Lower leg skin (tissue), 4 donors: ENCODE results near the gene CDON. TPM values are rescaled to one million over a fixed set of nuclear protein-coding genes. Genes with fewer than 3 reads are reported as not detected.

ENCODE experiments used
- DNase-seq, 2 donors: peaks; one replicate each; pipeline ENCODE4 v3.0.0-alpha.2; 2019; ENCODE audit warnings: low spot score in 2 of 2
- H3K4me3 ChIP-seq: fragments of 200-600 bp; sonication (generic); 2 replicates; pipeline ENCODE4 v1.5.1; 2017; ENCODE audit warnings: mild to moderate bottlenecking, low read depth; ENCODE audit not compliant: poor library complexity, severe bottlenecking
- POLR2A ChIP-seq, 2 donors: fragments of 450-650 bp; IDR thresholded peaks; one replicate each; pipeline ENCODE4 v1.6.1; 2016 to 2017; ENCODE audit warnings: antibody characterized with exemption in 2 of 2, mild to moderate bottlenecking in 1 of 2, moderate library complexity in 1 of 2
- WGBS, 2 donors: methylation state at CpG; one replicate each; pipeline ENCODE4 v1.1.5; 2018; 5-methylcytosine and 5-hydroxymethylcytosine counted together
- intact Hi-C: fragments of 100-400 bp; cut with DNase I; formaldehyde crosslinking; loops from one replicate; pipeline ENCODE4 v1.15.0; 2023; ENCODE audit warnings: low total_unique reads
- total RNA-seq, 4 donors: library from RNA; depleted of rRNA; stranded (reverse); fragments of >200 nt; gene quantifications; one replicate each; pipeline ENCODE4 v1.1.0, GENCODE V29; 2016
- TF ChIP-seq, protein P1 (sequence below), 3 donors: fragments of 450-650 bp; IDR thresholded peaks; one replicate each; pipeline ENCODE4 v1.5.1; 2016; ENCODE audit warnings: antibody characterized with exemption in 3 of 3, mild to moderate bottlenecking in 3 of 3, moderate library complexity in 2 of 3

The CDON gene
- total RNA-seq, 4 donors from 2014 or later, result 12.3 to 21.0 (median 18.0) TPM

DNA sequence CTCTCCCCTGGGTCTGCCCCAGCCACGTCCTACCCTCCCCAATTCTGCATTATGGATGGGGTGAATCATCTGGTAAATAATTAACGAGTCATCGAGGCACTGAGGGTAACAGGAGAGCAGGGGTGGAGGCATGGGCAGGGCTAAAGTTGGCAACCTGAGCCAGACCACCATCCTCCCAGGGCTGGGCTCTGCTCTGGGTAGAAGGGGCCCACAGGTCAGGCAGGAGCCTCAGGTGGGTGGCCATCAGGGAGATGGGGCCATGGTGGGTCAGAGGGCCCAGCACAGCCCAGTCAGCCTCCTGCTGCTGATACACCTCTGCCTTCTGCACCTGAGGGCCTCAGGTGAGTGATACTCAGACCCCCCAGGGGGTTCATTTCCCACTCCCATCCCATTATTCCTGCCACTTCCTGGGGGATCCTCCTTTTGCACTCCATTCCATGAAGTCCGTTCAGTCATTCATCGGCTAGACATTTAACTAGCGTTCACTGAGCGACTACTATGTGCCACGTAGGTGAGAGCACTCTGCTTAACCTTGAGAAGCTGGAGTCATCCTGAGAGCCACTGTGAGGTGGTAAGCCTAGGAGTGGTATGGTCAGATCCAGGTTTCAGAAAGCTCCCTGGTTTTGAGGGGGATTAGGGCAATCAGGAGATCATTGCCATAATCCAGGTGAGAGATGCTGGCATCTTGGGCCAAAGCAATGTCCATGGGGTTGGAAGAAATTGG, 116.7 kb downstream of the CDON start, which contains the start of gene VSIG10L2:
TSS of gene VSIG10L2 (plus strand) at position 248 of the 724 bp plus-strand sequence. CDS start at position 260, 12 bp downstream.
- intact Hi-C loops, result no loop called here
- WGBS, 2 donors, result 77 to 83% methylated on average over 8 of the region's 8 CpGs
- H3K4me3 ChIP-seq, result no peak within 1 kb of the TSS
- TF ChIP-seq, protein P1, sequence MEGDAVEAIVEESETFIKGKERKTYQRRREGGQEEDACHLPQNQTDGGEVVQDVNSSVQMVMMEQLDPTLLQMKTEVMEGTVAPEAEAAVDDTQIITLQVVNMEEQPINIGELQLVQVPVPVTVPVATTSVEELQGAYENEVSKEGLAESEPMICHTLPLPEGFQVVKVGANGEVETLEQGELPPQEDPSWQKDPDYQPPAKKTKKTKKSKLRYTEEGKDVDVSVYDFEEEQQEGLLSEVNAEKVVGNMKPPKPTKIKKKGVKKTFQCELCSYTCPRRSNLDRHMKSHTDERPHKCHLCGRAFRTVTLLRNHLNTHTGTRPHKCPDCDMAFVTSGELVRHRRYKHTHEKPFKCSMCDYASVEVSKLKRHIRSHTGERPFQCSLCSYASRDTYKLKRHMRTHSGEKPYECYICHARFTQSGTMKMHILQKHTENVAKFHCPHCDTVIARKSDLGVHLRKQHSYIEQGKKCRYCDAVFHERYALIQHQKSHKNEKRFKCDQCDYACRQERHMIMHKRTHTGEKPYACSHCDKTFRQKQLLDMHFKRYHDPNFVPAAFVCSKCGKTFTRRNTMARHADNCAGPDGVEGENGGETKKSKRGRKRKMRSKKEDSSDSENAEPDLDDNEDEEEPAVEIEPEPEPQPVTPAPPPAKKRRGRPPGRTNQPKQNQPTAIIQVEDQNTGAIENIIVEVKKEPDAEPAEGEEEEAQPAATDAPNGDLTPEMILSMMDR (IDR thresholded peaks at IDR 0.05), result no peak
- DNase-seq, result peak in 1 of 2 donors; percentile 64

DNA sequence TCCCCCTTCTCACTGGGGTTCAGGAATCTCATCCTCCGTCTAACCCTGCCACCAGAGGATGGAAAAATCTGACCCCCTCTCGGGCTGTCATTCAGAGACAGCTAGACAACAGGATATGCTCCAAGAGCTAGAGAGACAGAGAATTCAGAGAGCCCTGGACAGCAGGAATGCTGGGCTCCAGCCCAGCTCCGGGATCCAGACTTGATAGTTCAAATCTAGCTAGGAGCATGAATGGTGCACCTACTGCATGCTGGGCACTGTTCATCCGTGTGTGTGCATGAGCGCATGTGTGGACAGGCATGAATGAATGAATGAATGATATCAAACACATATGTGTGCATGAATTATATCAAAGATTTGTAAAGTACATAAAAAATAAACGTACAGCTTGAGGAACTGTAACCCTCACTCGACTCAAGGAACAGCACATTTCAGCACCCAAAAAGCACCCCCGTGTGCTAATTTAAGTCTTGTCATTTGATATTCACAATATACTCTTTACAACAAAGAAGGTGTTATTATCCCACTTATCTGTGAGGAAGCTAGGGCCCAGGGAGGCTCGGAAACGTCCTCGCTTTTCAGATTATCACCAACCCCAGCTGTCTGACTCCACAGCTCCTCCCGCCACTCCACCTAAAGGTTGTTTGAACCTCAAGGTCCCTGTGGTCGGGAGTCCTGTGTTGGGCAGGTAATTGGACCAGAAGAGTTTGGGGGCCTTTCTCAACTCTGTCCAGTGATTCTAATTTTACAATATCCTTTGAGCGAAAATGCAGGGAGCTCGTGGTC, 117.5 kb downstream of the CDON start:
- intact Hi-C loops, result no loop called here
- DNase-seq, result no peak
- TF ChIP-seq POLR2A (IDR thresholded peaks at IDR 0.05), result no peak
- TF ChIP-seq, protein P1 (IDR thresholded peaks at IDR 0.05), result no peak
- 77 to 81% methylated on average over 15 of the region's 15 CpGs for WGBS, 2 donors
- H3K4me3 ChIP-seq, result no peak overlapping the region

DNA sequence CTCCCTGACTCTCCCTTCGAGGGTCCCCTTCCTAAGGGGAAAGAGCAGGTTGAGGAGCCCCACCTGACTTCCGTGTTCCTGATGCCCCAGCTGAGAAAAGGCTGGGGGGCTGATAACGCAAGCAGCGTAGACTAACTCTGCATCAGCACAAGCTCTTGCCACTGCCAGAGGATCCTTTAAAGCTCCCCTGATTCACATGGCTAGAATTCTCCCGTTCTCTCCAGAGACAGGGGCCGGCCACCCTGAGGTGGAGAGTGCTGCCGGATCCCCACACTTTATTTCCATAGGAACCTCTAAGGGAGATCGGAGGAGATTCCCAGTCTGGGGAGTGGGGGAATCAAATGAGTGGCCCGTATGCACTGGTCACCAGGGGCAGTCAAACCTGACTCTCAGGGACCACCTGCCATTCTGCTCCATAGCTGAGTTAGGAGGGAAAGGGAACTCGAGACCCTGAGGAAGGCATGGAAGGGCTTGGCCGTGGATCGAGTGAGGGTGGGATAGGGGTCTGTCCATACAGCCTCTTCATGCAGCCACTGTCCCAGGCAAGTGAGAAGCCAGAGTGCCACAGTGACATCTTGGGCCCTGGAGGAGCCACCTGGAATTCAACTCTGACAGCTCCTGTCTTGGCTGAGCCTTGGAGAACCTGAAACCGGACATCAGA, 118.2 kb downstream of the CDON start:
- 88 to 92% methylated on average over 13 of the region's 13 CpGs for WGBS, 2 donors
- DNase-seq, result peak in 1 of 2 donors; percentile 60
- intact Hi-C loops, result loop anchor here (5.0 kb wide), 1 partner anchor 118 kb away; the partner anchor contains the start of gene CDON

DNA sequence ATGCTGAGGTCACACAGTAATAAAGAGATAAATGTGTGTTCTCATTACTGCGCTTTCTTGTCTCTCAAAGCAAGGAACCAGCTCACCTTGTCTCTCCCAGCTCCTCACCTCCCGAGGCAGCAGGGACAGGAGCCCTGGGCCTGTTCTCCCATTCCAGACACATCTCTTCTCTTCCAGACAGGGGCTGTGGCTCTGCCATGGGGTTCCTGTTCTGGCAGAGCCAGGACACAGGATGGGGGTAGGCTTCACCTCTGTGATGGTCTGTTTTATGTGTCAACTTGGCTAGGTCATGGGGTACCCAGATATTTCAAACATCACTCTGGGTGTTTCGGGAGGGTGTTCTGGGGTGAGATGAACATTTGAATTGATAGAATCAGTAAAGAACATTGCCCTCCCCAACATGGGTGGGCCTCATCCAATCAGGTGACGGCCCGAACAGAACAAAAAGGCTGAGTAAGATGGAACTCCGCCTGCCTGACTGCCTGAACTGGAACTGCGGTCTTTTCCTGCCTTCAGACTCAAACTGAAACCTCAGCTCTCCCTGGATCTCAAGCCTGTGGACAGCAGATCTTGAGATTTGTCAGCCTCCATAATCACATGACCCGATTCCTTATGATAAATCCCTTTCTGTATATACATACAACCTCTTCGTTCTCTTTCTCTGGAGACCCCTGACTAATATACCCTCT, 118.9 kb downstream of the CDON start:
- no peak for DNase-seq
- intact Hi-C loops, result loop anchor here (5.0 kb wide), 1 partner anchor 118 kb away; the partner anchor contains the start of gene CDON
- no peak overlapping the region for H3K4me3 ChIP-seq
- TF ChIP-seq, protein P1 (IDR thresholded peaks at IDR 0.05), result no peak
- no peak for TF ChIP-seq POLR2A (IDR thresholded peaks at IDR 0.05)
- WGBS, 2 donors, result 93 to 96% methylated on average over 9 of the region's 9 CpGs

More for the DNA sequence above, 118.2 kb downstream of the CDON start:
- H3K4me3 ChIP-seq, result no peak overlapping the region
- no peak for TF ChIP-seq POLR2A (IDR thresholded peaks at IDR 0.05)
- TF ChIP-seq, protein P1 (IDR thresholded peaks at IDR 0.05), result no peak

DNA sequence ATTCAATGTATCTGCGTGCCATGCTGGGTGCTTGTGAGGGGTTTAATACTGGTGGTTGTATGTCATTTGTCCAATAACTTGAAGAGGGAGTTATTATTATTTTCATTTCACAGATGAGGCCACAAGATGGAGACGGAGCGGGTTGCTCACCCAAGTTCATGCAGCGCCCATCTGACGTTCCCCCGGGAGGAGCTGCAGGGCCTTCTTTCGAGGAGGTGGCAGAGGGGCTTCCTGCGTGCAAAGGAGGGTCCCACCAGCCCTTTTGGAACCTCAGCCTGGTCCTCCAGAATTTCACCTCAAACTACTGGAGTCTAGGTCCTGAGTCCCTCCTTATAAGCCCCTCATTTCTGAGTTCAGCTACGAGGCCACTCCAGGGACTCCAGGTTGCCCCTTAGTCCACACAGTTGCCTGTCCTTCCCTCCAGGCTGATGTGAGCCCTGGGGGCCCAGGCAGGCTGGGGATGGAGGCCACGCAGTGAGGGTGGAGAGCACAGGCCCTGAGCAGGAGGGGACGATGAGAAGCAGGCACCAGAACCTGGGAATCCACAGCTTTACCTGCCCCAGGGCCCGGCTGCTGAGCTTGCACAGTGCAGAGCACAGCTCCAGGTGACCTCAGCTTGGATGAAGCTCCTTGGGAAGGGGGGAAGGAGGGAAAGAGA, 119.8 kb downstream of the CDON start:
- WGBS, 2 donors, result 93 to 96% methylated on average over 12 of the region's 12 CpGs
- TF ChIP-seq, protein P1 (IDR thresholded peaks at IDR 0.05), result no peak
- TF ChIP-seq POLR2A (IDR thresholded peaks at IDR 0.05), result no peak
- no peak overlapping the region for H3K4me3 ChIP-seq
- DNase-seq, result peak in 1 of 2 donors; percentile 74
- intact Hi-C loops, result loop anchor here (5.0 kb wide), 1 partner anchor 119 kb away; the partner anchor contains the start of gene CDON
